BLaER1 treated with 17β-estradiol and CSF1 and Interleukin-3, amounts not matched to agents 10 nM and 100 nM (cell line): Measurements from ENCODE around the gene GDF9.
"Not testable (repeated sequence)": the region's sequence is repeated elsewhere in the genome, so short reads cannot be mapped to it uniquely, and the experiment has no call there.

Experiments used
- H3K27ac ChIP-seq, 11 experiments: shearing (Covaris generic); formaldehyde crosslinking; 2 replicates each; pipeline ENCODE4 v1.8.1; 2022
- H3K27me3 ChIP-seq, 11 experiments: shearing (Covaris generic); formaldehyde crosslinking; 2 replicates each; pipeline ENCODE4 v1.8.1; 2022
- H3K36me3 ChIP-seq, 11 experiments: shearing (Covaris generic); formaldehyde crosslinking; 2 replicates each; pipeline ENCODE4 v1.8.1; 2022
- H3K4me1 ChIP-seq, 10 experiments: shearing (Covaris generic); formaldehyde crosslinking; 2 replicates each; pipeline ENCODE4 v1.8.1; 2022
- H3K4me2 ChIP-seq, 11 experiments: shearing (Covaris generic); formaldehyde crosslinking; 2 replicates each; pipeline ENCODE4 v1.8.1; 2022
- H3K4me3 ChIP-seq, 10 experiments: shearing (Covaris generic); formaldehyde crosslinking; 2 replicates each; pipeline ENCODE4 v1.8.1; 2022
- H3K9ac ChIP-seq, 11 experiments: shearing (Covaris generic); formaldehyde crosslinking; 2 replicates each; pipeline ENCODE4 v1.8.1; 2022
- H3K9me3 ChIP-seq, 11 experiments: shearing (Covaris generic); formaldehyde crosslinking; replicated peaks in 1 of 11; 2 replicates each; pipeline ENCODE4 v1.8.1; 2022
- H4K20me1 ChIP-seq, 11 experiments: shearing (Covaris generic); formaldehyde crosslinking; 2 replicates each; pipeline ENCODE4 v1.8.1; 2022
- Cebpa-rat ChIP-seq, 11 experiments: shearing (Covaris generic); IDR thresholded peaks; 2 replicates each; pipeline ENCODE4 v1.8.1; 2022

Gene GDF9

DNA sequence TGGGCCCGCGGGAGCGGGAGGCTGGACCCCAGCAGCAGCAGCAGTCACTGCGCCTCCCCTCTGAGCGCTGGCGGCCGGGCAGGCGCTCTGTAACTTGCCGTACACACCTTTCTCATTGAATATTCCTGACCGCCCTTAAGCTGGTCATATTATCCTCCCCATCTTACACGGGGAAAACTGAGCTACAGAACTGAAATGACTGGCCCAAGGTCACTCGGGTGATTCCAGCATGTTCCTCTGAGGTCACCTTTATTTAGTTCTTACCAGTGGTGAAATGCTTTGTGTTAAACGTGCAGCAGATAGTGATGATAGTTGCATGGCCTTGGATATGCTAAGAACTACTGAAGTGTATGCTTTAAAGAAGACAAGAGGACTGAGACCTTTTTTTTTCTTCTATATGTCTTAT, 780 bp upstream of the GDF9 start:
- Histone ChIP-seq H4K20me1 (peaks cover 0 to 32% (median 7%) of the 10 kb centered on the region in 11 experiments; a peak in 11 of 22 replicates), H3K4me2 (peak overlapping the region; percentile 74 to 95 (median 87)), H3K4me1 (peaks cover 23 to 48% (median 28%) of the 10 kb centered on the region in 10 experiments), H3K4me3 (peak overlapping the region; percentile 68 to 95 (median 82)), H3K9ac (peak overlapping the region; percentile 85 to 93 (median 88)), H3K9me3 (no peaks in the 10 kb centered on the region), H3K27me3 (no peaks in the 10 kb centered on the region), H3K27ac (peak overlapping the region; percentile 85 to 93 (median 91)), H3K36me3 (peaks cover 38 to 49% (median 46%) of the 10 kb centered on the region in 11 experiments)
- no peak for TF ChIP-seq Cebpa-rat (IDR thresholded peaks at IDR 0.05)

DNA sequence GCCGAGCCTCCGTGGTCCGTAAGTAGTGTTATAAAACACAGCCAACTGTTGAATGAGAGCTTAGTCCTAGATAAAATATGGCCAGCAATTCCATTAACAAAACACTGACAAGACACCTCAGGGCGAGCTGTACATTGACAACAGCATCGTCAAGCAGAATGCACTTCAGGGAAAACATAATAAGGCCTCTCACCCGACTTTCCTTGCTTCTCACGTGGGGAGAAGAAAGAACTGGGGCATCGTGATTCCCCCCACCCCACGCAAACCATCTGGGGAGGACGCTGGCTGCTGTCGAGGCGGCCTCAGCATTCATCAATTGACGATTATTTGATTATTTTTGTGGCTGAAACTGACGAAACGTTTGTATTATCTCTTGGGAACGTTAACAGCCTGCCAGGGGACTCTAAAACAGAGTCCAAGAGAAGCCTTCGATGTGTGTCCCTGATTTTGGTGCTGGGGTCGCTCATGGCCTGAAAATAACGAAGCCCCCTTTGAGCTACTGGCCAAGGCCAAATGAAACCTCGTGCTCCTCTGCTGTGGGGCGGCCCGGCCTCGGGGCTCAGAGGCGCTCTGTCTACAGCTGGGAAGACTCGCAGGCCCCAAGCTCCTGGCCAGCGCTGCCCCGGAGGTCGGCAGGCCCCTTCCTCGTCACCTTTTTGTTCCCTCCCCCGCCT, 464 bp downstream of the GDF9 start:
- H3K4me1 ChIP-seq = peaks cover 23 to 48% (median 28%) of the 10 kb centered on the region in 10 experiments
- H3K4me3 ChIP-seq = peak overlapping the region; percentile 68 to 95 (median 82)
- peak overlapping the region; percentile 85 to 93 (median 88) for H3K9ac ChIP-seq
- peak overlapping the region; percentile 85 to 93 (median 91) for H3K27ac ChIP-seq
- H3K9me3 ChIP-seq = no peaks in the 10 kb centered on the region
- peaks cover 27 to 36% (median 34%) of the 10 kb centered on the region in 11 experiments for H3K36me3 ChIP-seq
- H3K27me3 ChIP-seq = no peaks in the 10 kb centered on the region
- no peak for TF ChIP-seq Cebpa-rat (IDR thresholded peaks at IDR 0.05)
- peak overlapping the region; percentile 74 to 95 (median 87) for H3K4me2 ChIP-seq
- H4K20me1 ChIP-seq = peaks cover 0 to 30% (median 7%) of the 10 kb centered on the region in 11 experiments; a peak in 10 of 22 replicates

GRCh38 chr5:132860742-132861141, 5.5 kb downstream of the GDF9 start:
- Histone ChIP-seq H4K20me1 (no peaks in the 10 kb centered on the region), H3K27me3 (no peaks in the 10 kb centered on the region), H3K27ac (no peak overlapping the region), H3K4me3 (no peak overlapping the region), H3K4me1 (peaks cover 5 to 15% (median 10%) of the 10 kb centered on the region in 10 experiments), H3K36me3 (no peaks in the 10 kb centered on the region), H3K9ac (no peak overlapping the region), H3K9me3 (no peaks in the 10 kb centered on the region), H3K4me2 (no peak overlapping the region)
- no peak for TF ChIP-seq Cebpa-rat (IDR thresholded peaks at IDR 0.05)

DNA sequence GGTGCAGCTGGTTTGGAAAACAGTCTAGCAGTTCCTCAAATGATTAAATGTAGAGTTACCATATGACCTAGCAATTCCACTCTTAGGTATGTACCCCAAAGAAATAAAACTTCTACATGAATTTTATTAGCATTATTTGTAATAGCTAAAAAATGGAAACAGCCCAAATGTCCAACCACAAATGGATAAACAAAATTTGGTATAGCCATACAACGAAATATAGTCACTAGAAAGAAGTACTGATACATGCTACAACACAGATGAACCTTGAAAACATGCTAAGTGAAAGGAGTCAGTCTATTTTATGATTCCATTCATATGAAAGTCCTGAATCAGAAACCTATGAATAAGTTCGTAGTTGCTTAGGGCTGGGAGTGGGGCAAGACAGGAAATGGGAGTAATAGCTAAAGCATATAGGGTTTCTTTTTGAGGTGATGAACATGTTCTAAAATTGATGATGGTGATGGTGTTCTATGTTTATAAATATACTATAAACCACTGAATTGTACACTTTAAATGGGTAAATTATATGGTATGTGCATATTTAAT, 6.3 kb downstream of the GDF9 start:
- Histone ChIP-seq H3K4me3 (no peak overlapping the region), H3K36me3 (no peaks in the 10 kb centered on the region), H3K9ac (no peak overlapping the region), H3K27me3 (no peaks in the 10 kb centered on the region), H3K9me3 (no peaks in the 10 kb centered on the region), H3K4me1 (peaks cover 0 to 10% (median 2%) of the 10 kb centered on the region in 10 experiments; a peak in 10 of 20 replicates), H3K27ac (no peak overlapping the region), H3K4me2 (no peak overlapping the region), H4K20me1 (no peaks in the 10 kb centered on the region)
- no peak for TF ChIP-seq Cebpa-rat (IDR thresholded peaks at IDR 0.05)

DNA sequence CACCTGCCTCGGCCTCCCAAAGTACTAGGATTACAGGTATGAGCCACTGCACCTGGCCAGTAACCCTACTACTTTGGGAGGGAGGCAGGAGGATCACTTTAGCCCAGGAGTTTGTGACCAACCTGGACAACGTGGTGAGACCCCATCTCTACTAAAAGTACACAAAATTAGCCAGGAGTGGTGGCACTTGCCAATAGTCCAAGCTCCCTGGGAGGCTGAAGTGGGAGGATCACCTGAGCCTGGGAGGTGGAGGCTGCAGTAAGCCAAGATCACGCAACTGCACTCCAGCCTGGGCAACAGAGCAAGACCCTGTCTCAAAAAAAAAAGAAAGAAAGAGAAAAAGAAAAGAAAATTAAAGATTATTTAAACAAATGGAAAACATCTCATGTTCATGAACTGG, 10.3 kb downstream of the GDF9 start:
- no peaks in the 10 kb centered on the region for H3K9me3 ChIP-seq
- H3K4me2 ChIP-seq = no peak overlapping the region
- peaks cover 4 to 11% (median 7%) of the 10 kb centered on the region in 10 experiments; a peak in 13 of 20 replicates for H3K4me1 ChIP-seq
- no peak overlapping the region for H3K4me3 ChIP-seq
- TF ChIP-seq Cebpa-rat (IDR thresholded peaks at IDR 0.05) = no peak
- no peak overlapping the region for H3K27ac ChIP-seq
- no peaks in the 10 kb centered on the region for H4K20me1 ChIP-seq
- H3K36me3 ChIP-seq = no peaks in the 10 kb centered on the region
- no peaks in the 10 kb centered on the region for H3K27me3 ChIP-seq
- no peak overlapping the region for H3K9ac ChIP-seq

DNA sequence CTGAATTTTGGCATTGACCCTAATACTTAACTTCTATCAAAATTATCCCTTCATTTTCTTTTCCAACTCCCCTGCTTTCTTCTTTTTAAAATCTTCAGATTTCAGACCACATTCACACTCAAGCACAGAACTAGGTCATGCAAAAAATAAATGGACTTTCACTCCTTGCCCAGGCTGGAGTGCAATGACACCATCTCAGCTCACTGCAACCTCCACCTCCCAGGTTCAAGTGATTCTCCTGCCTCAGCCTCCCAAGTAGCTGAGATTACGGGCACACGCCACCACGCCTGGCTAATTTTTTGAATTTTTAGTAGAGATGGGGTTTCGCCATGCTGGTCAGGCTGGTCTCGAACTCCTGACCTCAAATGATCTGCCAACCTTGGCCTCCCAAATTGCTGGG, 11.3 kb downstream of the GDF9 start:
- H3K4me1 ChIP-seq = peaks cover 4 to 11% (median 7%) of the 10 kb centered on the region in 10 experiments; a peak in 13 of 20 replicates
- H3K9ac ChIP-seq, H3K9me3 ChIP-seq, H3K27me3 ChIP-seq, H3K27ac ChIP-seq, H3K4me2 ChIP-seq, H3K4me3 ChIP-seq, H4K20me1 ChIP-seq, H3K36me3 ChIP-seq: not testable (repeated sequence)

DNA sequence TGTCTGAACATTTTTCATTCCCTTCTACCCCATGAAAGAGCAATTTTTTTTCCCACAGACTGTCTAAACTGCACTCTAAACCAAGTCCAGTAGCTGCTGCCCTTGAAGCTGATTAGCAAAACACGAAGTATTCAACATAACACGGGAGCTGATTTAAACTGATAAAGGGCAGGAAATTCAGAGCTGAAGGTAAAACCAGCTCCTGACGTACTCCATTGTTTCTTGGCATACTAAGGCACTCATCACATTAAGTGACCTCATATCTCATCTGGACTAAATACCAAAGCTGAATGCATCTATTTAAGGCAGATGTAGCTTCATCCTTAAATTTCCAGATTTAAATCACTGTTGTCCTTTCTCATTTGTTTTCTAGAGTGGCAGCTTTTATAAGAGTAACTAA, 12.0 kb downstream of the GDF9 start:
- Histone ChIP-seq H3K27me3 (no peaks in the 10 kb centered on the region), H4K20me1 (no peaks in the 10 kb centered on the region), H3K27ac (no peak overlapping the region), H3K4me1 (peaks cover 4 to 11% (median 7%) of the 10 kb centered on the region in 10 experiments; a peak in 13 of 20 replicates), H3K36me3 (no peaks in the 10 kb centered on the region), H3K9ac (no peak overlapping the region), H3K4me3 (no peak overlapping the region), H3K9me3 (no peaks in the 10 kb centered on the region), H3K4me2 (no peak overlapping the region)
- TF ChIP-seq Cebpa-rat (IDR thresholded peaks at IDR 0.05) = no peak

GRCh38 chr5:132853790-132854189, 12.5 kb downstream of the GDF9 start:
- TF ChIP-seq Cebpa-rat (IDR thresholded peaks at IDR 0.05) = no peak
- Histone ChIP-seq H3K36me3 (no peaks in the 10 kb centered on the region), H3K9me3 (no peaks in the 10 kb centered on the region), H3K4me1 (peaks cover 4 to 11% (median 7%) of the 10 kb centered on the region in 10 experiments; a peak in 13 of 20 replicates), H3K4me2 (peak overlapping the region in 8 of 11 experiments; percentile 9 to 49 (median 26); a peak in 7 of 22 replicates), H3K27ac (no peak overlapping the region), H4K20me1 (no peaks in the 10 kb centered on the region), H3K9ac (no peak overlapping the region), H3K4me3 (no peak overlapping the region), H3K27me3 (no peaks in the 10 kb centered on the region)

GRCh38 chr5:132853323-132853722, 12.9 kb downstream of the GDF9 start:
- H3K9ac ChIP-seq = no peak overlapping the region
- no peak overlapping the region for H3K27ac ChIP-seq
- no peaks in the 10 kb centered on the region for H3K27me3 ChIP-seq
- no peaks in the 10 kb centered on the region for H3K36me3 ChIP-seq
- H3K4me3 ChIP-seq = no peak overlapping the region
- H3K4me2 ChIP-seq = peak overlapping the region in 5 of 11 experiments; percentile 9 to 49 (median 37); a peak in 4 of 22 replicates
- H3K4me1 ChIP-seq = peaks cover 4 to 11% (median 7%) of the 10 kb centered on the region in 10 experiments; a peak in 13 of 20 replicates
- no peaks in the 10 kb centered on the region for H4K20me1 ChIP-seq
- TF ChIP-seq Cebpa-rat (IDR thresholded peaks at IDR 0.05) = no peak
- H3K9me3 ChIP-seq = no peaks in the 10 kb centered on the region
